ENCODE results near the gene CD24.
A peak's percentile ranks its signal among the peaks of the same experiment; 100 is the strongest.

Gene CD24

DNA sequence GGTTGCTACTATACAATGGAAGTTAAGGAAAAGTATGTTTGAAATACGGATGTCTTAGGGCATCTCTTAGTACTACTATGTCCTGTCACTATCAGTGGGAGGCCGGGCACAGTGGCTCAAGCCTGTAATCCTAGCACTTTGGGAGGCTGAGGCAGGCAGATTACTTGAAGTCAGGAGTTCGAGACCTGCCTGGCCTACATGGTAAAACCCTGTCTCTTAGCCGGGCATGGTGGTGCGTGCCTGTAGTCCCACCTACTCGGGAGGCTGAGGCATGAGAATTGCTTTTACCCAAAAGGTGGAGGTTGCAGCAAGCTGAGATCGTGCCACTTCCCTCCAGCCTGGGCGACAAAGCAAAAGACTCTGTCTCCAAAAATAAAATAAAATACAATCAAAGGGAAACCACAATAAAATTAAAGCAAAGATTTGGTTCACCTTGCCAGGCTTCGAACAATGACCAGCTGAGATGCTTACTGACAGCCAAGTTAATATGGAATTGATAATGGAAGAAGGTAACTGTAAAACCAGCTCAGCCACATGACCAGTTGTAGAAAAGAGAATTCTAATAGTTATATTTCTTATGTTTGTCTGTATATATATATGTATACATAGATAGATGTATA, 6.5 kb downstream of the CD24 start:
- no peak for DNase-seq (ENCODE audit: low read depth in 2 of 2)

DNA sequence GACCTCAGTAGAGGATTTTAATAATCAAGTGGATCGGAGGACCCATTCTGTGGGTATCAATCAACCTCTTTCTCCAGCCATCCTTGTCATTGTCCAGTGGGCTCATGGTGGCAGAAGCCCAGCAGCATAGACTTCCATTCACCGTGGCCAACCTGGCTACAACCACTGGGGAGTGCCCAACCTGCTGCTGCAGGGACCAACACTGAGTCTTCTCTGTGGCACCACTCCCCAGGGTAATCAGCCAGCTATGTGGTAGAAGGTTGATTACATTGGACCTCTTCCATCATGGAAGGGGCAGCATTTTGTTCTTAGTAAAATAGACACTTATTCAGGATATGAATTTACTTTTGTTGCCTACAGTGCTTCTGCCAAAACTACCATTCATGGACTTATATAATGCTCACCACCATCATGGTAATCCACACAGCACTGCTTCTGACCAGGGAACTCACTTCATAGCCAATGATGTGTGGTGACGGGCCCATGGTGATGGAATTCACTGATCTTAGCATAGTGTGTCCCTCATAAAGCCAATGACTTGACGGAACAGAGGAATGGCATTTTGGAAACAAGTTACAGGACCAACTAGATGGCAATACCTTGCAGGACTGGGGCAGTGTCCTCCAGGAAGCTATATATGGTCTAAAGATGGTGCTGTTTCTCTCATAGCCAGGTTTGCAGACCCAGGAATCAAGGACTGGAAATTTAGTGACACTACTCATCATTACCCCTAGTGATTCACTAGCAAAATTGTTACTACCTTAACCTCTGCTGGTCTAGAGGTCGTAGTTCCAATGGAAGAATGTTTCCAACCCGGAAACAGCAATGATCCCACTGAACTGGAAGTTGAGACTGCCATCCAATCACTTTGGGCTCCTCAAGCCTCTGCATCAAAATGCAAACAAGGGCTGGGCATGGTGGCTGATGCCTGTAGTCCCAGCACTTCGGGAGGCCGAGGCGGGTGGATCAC, 7.6 kb downstream of the CD24 start:
- no peak for DNase-seq (ENCODE audit: low read depth in 2 of 2)

DNA sequence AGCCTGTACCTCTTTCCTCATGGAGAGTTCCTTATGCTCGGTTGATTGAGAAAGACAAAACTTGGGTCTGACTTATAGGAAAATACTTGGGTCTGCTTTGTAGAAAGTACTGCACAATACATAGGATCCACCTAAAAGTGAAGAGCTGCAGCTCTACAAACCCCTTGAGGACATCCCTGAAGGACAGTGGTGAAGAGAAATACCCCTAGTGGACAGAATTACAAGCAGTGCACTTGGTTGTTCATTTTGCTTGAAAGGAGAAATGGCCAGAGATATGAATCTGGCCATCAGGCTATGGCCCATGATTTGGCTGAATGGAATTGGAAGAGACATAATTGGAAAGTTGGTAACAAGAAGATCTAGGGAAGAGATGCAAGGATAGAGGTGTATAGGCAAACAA, 8.3 kb downstream of the CD24 start:
- DNase-seq (ENCODE audit: low read depth in 2 of 2) = no peak

DNA sequence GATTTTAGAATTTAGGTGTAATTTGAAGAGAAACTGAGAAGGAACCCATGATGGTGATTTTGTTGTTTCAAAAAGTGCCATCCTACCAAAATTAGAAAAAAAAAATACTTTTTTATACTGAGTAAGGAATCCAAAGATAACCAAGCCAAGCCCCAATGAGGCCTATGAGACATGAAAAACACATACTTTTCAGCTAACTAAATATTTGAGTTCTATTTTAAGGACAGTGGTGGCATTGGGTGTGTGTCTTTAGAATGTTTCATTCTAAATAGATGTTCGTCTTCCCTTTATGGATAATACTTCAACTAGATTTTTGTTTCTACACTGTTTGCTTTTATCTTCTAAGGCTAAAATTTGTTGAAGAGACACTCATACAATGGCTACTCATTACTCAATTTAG, 9.6 kb downstream of the CD24 start:
- DNase-seq (ENCODE audit: low read depth in 2 of 2) = no peak

DNA sequence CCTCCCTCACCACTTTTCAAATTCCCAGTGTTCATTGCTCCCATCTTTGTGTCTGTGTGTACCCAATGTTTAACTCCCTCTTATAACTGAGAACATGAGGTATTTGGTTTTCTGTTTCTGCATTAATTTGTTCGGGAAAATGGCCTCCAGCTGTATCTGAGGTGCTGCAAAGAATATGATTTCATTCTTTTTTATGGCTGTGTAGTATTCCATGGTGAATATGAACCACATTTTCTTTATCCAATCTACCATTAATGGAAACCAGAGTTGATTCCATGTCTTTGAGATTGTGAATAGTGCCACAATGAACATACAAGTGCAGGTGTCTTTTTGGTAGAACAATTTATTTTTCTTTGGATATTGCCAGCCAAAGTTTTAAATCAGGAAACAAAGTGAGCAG, 10.4 kb downstream of the CD24 start:
- no peak for DNase-seq (ENCODE audit: low read depth in 2 of 2)

DNA sequence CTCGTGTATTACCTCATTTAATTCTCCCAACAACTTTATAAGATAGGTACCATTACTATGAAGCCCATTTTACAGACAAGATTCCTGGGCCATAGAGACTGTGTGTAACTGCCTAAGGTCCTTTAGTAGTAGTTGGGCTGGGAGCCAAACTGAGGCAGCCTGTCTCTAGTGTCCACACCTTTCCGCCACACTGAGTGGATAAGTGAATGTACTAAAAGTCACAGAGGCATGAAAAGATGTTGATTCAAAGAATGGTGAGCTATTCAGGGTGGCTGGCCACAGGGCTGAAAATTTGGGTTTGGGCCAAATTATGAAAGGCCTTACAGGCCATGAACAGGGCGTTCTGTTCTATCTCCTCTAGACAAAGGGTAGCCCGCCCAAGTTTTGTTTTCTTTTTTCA, 11.0 kb downstream of the CD24 start:
- no peak for DNase-seq (ENCODE audit: low read depth in 2 of 2)

DNA sequence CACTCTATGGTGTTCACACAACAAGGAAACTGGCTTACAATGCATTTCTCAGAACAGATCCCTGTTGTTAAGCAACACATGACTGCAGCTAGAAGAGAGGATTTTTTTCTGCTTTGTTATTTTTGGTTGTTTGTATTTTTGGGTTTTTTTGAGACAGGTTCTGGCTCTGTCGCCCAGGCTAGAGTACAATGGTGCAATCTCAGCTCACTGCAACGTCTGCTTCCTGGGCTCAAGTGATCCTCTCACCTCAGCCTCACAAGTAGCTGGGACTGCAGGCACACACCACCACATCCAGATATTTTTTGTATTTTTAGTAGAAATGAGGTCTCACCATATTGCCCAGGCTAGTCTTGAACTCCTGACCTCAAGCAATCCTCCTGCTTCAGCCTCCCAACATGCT, 12.7 kb downstream of the CD24 start:
- no peak for DNase-seq (ENCODE audit: low read depth in 2 of 2)

DNA sequence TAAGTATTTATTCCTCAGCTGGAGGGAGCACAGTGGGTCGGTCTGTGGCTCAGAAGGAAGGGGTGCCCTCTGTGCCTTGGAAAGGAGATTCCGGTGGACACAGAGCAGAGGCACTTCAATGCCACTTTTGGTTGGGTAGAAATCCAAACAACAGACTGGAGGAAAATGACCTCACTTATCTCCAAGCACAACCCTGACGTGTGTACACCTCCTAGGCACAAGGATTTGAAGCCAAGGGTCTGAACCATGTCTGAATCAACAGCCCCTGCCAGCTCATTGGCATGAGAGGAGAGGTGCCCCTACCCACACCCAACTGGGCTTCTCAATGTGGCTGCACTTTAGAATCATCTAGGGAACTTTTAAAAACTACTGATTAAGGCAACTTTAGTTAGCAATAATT, 13.4 kb downstream of the CD24 start:
- no peak for DNase-seq (ENCODE audit: low read depth in 2 of 2)

DNA sequence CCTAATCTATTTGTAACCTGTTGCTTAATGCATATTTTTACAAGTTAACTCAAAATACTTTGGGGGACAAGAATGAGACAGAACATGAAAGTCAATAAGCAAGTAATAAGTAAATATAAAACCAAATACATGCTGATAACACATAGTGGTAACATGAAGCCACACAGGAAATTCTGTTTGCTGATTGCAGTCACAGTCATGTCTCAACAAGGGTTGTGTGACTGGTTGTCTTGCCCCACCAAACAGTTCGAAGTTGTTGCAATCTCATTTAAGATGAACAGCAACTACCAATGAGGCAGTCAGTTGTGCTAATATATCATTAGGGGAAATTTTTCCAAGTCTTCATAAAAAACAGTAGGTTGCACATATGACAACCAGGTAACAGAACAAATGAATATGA, 14.5 kb downstream of the CD24 start:
- DNase-seq (ENCODE audit: low read depth in 2 of 2) = no peak

DNA sequence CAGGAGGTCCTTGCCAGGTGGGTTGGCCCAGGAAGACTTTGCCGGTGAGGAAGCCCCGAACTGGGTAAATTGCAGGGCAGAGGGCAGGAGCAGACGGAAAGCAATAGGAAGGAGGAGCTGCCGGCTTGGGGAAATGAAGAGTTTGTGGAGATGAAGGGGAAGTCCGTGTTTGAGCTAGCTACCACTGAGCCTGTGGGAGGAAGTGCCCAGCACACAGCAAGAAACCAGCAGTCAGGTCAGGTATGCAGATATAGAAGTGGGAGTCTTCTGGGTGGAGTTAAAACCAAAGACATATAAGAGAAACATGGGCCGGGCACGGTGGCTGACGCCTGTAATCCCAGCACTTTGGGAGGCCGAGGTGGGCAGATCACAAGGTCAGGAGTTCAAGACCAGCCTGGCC, 34.7 kb downstream of the CD24 start:
- DNase-seq (ENCODE audit: low read depth in 2 of 2) = no peak

DNA sequence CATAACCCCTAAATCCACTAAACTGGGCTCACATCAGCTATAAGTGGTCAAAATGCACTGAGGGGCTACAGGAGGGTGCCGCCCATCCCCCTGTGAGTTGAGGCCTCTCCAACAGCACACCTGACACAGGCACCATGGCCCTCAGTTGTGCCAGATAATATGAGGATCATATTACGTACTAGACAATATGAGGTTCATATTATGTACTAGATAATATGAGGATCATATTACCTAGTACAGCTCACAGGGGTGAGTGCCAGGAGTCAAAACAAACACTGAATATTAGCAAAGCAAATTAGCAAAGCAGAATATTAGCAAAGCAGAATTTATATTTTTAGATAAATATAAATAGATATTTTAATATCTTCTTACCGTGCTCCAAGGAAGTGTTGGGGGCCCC, 35.3 kb downstream of the CD24 start:
- no peak for DNase-seq (ENCODE audit: low read depth in 2 of 2)

DNA sequence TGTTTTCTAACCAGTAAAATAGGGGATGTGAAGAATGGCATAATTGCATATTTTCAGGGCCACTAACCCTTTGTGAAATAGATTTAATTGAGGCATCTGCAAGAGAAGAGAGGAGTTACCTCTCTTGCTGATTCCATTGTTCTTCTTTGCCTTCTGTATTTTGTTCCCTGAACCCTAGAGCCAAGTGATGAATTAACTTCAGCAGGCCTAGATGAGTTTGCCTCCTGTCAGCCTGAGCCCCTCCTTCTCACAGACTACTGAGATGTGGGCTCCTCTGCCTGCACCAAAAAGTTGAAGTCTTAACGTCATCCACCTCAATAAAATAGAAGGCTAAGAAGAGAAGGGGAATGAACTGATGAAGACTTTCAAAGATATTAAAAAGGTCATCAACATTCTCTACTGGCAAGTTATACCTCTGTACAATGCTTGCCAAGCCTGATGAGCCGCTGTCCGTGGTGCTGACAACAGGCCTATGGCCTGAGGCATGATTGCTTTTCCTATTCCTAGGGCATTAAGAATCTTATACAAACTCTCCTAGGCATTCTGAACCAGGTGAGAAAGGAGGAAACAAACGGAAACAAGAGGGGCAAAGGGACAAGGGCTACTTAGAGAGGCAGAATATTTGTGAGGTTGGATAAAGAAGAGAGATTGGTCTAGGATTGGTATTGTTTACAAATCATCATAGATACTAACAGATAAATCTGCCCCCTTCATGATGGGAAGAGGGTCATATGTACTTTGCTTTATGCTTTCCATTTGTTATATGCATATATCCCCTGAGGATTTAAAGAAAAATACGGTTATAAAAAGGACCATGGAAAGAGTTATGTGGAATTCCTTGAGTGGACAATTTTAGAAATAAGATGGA, 46.8 kb downstream of the CD24 start:
- DNase-seq (ENCODE audit: low read depth in 2 of 2) = peak; percentile 3 to 16

DNA sequence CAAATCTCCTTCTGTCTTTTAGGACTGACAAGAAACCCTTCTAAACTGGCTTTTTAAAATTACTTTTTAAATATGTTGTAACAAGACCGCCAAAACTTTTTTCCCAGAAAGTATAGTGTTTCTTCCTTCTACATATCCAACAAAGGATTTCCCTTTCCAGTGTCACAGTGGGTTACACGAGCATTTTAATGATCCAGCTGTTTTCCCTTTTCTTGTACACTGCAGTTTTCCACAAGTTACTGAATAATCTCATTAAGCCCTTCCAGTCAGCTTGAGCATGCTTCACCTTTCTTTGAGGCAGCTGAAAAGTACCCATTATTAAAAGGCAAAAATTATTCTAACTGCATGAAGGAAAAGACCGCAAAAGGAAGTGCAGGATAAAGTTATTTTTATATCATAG, 48.6 kb downstream of the CD24 start:
- DNase-seq (ENCODE audit: low read depth in 2 of 2) = no peak

DNA sequence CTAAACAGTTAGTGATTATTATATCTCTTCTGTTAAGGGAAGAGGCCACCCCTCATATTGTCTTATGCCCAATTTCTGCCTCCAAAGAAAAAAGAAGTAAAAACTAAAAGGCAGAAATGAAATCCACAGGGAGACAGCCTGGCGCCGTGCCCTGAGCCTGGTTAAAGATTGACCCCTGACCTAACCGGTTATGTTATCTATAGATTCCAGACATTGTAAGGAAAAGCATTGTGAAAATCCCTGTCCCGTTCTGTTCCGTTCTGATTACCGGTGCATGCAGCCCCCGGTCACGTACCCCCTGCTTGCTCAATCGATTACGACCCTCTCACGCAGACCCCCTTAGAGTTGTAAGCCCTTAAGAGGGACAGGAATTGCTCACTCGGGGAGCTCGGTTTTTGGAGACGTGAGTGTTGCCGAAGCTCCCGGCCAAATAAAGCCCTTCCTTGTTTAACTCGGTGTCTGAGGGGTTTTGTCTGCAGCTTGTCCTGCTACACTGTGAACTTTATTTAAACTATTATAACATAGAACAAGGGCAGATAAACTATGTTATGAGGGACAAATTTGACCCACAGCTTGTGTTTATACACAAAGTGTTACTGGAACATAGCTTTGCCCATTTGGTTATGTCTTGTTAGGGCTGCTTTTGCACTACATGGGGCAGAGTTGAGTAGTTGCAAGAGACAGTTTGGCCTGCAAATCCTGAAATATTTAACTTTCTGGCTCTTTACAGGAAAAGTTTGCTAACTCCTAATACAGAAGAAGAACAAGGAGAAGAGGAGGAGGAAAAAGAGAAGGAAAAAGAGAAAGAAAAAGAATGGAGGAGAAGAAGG, 49.6 kb downstream of the CD24 start:
- no peak for DNase-seq (ENCODE audit: low read depth in 2 of 2)

DNA sequence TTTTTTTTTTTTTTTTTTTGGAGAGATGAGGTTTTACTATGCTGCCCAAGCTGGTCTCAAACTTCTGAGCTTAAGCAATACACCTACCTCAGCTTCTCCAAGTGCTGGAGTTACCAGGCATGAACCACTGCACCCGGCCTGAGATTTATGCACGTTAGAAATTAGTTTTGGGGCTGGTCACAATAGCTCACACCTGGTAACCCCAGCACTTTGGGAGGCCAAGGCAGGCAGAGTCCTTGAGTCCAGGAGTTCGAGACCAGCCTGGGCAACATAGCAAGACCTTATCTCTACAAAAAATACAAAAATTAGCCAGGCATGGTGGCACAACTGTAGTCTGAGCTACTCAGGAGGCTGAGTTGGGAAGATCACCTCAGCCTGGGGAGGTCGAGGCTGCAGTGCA, 51.9 kb downstream of the CD24 start:
- no peak for DNase-seq (ENCODE audit: low read depth in 2 of 2)

All from fibroblast of skin of left quadriceps (primary cell).